ENCODE results near the gene PDK4. TPM values are rescaled to one million over a fixed set of nuclear protein-coding genes. Genes with fewer than 3 reads are reported as not detected.

The PDK4 gene
- total RNA-seq, 1 donor from 2014 or later: 0.53 TPM

DNA sequence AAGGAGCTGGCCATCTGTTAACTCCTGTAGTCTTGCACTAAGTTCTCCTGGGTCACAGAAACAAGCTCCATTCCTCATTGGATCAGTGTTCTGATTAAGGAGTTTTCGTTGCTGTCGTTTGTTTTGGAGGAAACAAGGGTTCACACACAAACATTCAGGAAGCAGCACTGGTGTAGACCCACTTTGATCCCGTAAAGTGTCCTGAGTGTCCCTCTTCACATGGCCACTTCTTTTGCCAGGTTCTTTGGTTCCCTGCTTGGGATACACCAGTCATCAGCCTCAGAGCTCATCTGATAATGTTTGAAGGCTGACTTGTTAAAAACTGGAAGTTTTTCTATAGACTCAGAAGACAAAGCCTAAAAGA is 10.9 kb downstream of the PDK4 start:
- FAIRE-seq: no peak
- DNase-seq (ENCODE audit: low read depth): no peak
- Histone ChIP-seq H3K4me3 (ENCODE audit: low read depth, low read length) (no peak overlapping the region), H3K36me3 (ENCODE audit: control insufficient read depth, insufficient read depth, low read length) (no peaks in the 10 kb centered on the region), H3K27me3 (ENCODE audit: control insufficient read depth, insufficient read depth, low read length) (no peaks in the 10 kb centered on the region)
- TF ChIP-seq, protein P1, sequence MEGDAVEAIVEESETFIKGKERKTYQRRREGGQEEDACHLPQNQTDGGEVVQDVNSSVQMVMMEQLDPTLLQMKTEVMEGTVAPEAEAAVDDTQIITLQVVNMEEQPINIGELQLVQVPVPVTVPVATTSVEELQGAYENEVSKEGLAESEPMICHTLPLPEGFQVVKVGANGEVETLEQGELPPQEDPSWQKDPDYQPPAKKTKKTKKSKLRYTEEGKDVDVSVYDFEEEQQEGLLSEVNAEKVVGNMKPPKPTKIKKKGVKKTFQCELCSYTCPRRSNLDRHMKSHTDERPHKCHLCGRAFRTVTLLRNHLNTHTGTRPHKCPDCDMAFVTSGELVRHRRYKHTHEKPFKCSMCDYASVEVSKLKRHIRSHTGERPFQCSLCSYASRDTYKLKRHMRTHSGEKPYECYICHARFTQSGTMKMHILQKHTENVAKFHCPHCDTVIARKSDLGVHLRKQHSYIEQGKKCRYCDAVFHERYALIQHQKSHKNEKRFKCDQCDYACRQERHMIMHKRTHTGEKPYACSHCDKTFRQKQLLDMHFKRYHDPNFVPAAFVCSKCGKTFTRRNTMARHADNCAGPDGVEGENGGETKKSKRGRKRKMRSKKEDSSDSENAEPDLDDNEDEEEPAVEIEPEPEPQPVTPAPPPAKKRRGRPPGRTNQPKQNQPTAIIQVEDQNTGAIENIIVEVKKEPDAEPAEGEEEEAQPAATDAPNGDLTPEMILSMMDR (IDR thresholded peaks at IDR 0.05; ENCODE audit: insufficient read depth, low read length, severe bottlenecking): no peak

DNA sequence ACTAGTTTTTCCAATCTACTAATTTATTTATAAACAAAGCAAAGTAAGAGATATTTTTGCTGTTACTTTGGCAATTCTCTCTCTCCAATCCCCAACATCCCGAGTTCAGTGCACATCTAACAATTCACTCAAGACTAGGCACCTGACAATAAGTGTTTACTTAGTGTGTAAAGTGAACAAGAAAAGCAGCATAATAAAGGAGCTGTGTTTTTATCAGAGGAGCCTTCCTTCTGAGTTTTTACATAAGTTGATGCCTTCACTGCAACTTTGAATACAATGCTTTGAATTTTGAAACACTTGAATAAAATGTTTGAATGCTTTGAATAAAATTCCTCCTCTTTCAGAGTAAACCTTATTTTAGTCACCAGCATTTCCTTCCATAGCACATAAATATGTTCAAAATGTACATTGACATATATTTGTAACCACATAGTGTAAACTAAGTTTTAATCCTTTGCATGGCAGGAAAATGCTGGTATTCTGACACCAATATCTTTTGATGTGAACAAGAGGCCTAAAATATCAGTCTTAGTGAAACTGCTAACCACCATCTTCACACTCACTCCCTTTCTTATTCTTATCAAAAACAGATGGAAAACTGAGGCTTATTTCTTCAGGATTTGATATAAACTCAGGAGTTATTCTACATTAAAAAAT is 11.4 kb downstream of the PDK4 start:
- Histone ChIP-seq H3K27me3 (ENCODE audit: control insufficient read depth, insufficient read depth, low read length) (no peaks in the 10 kb centered on the region), H3K4me3 (ENCODE audit: low read depth, low read length) (no peak overlapping the region), H3K36me3 (ENCODE audit: control insufficient read depth, insufficient read depth, low read length) (no peaks in the 10 kb centered on the region)
- no peak for DNase-seq (ENCODE audit: low read depth)
- TF ChIP-seq, protein P1 (IDR thresholded peaks at IDR 0.05; ENCODE audit: insufficient read depth, low read length, severe bottlenecking): no peak
- no peak for FAIRE-seq

DNA sequence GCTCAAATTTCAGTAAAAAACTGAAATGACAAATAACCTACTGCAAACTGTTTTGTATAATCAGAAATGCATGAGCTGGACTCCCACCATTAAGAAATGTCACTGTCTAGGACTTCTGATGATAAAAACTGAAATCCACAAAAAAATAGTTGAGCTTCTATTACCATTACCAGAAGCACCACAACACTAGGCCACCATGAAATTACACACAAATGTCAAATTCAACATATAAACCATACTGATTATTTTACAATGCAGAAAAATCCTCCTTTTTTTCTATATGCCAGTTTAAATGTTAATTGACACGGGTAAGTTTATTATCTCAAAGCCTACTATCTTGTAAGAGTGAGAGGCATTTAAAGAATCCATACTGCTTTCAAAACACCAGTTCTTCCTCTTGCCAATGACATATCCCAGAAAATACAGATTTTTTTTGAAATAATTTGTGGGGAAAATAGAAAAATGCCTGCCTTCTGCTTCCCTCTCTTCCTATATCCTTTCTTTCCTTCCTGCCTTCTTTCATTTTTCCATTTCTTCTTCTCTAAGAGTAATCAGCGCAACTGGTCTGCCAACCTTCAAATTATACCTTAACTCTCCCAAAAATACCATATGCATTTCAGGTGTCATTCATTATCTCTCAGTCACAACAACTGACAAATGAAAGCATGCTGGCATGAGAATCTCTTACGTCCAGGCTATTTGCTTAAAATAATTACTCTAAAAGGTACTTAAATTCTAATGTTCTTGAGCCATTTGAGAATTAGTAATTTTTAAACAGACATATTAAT is 12.3 kb downstream of the PDK4 start:
- FAIRE-seq (no peak), DNase-seq (ENCODE audit: low read depth) (no peak)
- Histone ChIP-seq H3K27me3 (ENCODE audit: control insufficient read depth, insufficient read depth, low read length) (no peaks in the 10 kb centered on the region), H3K36me3 (ENCODE audit: control insufficient read depth, insufficient read depth, low read length) (no peaks in the 10 kb centered on the region), H3K4me3 (ENCODE audit: low read depth, low read length) (no peak overlapping the region)
- TF ChIP-seq, protein P1 (IDR thresholded peaks at IDR 0.05; ENCODE audit: insufficient read depth, low read length, severe bottlenecking): no peak

DNA sequence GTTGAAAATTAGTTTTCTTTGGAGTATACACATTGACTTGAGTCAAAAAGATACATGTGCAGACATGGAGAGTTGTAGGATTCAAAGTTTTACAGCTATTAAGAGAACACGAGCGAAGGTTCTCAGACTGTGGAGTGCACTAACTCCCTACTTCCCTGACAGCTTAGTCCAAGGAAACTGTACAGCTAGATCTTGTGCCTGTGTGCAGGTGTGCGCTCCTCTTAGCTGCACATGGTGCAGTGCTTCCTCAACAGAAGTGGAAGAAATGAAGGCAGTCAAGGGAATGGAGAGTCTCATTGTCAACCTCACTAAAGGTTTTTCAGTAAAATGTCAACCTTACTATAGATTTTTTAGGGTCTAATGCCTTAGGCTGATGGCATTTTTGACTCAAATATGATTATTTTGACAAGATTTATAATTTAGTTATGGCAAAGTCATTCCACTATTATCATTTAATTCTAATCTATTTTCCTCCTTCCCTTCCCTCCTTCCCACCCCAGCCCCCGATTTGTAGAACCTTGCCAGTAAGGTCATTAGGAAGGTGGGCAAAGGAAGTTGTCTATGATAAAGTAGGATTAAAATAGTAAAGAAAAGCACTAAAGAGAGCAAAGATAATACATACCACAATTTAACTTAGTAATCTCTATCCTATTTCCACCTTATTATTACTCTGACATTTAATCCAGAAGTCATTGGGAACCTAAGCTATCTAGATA is 13.6 kb downstream of the PDK4 start:
- no peak for FAIRE-seq
- TF ChIP-seq, protein P1 (IDR thresholded peaks at IDR 0.05; ENCODE audit: insufficient read depth, low read length, severe bottlenecking): no peak
- DNase-seq (ENCODE audit: low read depth): no peak
- Histone ChIP-seq H3K36me3 (ENCODE audit: control insufficient read depth, insufficient read depth, low read length) (no peaks in the 10 kb centered on the region), H3K27me3 (ENCODE audit: control insufficient read depth, insufficient read depth, low read length) (no peaks in the 10 kb centered on the region), H3K4me3 (ENCODE audit: low read depth, low read length) (no peak overlapping the region)

DNA sequence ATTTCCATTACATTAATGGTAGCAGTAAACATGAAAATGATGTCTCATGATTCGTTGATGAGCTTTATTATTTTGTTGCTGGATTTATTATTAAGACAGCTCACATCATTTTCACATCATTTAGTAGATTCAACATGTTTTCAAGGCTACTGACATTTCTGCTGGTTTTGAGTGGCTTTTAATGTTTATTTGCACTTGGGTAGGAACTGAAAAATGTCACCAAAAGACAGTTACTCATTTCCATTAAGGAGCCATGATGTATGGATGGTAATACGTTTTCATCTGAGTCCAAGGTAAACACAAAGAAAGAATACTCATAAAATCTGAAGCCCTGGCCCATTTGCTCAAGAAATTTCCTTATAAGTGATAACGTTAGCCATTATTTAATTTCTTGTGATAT is 14.8 kb downstream of the PDK4 start:
- no peaks in the 10 kb centered on the region for H3K36me3 ChIP-seq (ENCODE audit: control insufficient read depth, insufficient read depth, low read length)
- H3K4me3 ChIP-seq (ENCODE audit: low read depth, low read length): no peak overlapping the region
- H3K27me3 ChIP-seq (ENCODE audit: control insufficient read depth, insufficient read depth, low read length): no peaks in the 10 kb centered on the region
- TF ChIP-seq, protein P1 (IDR thresholded peaks at IDR 0.05; ENCODE audit: insufficient read depth, low read length, severe bottlenecking): no peak
- FAIRE-seq (no peak), DNase-seq (ENCODE audit: low read depth) (no peak)
